PC-3 (cell line): ENCODE measurements around the gene PIK3R5.

Experiments
- CTCF ChIP-seq: fragments of 300-600 bp; sonication (generic); conservative IDR thresholded peaks from 2 replicates; pipeline ENCODE4 v1.5.1; 2017; ENCODE audit warnings: antibody characterized with exemption, low read depth, mild to moderate bottlenecking, low read length
- EZH2phosphoT487 ChIP-seq: fragments of 300-600 bp; sonication (generic); IDR thresholded peaks from 2 replicates; pipeline ENCODE4 v1.6.1; 2018; ENCODE audit warnings: mild to moderate bottlenecking, antibody characterized with exemption, low read length, borderline replicate concordance

GRCh38 chr17:8868092-8868491 is 97.4 kb downstream of the PIK3R5 start:
- TF ChIP-seq CTCF (no peak), EZH2phosphoT487 (no peak)
